Measurements from ENCODE around the gene IER5L.

- TF ChIP-seq CTCF (IDR thresholded peaks at IDR 0.05; ENCODE audit: borderline replicate concordance, extremely low read depth, low read length, poor library complexity, severe bottlenecking) (no peak), EZH2 (IDR thresholded peaks at IDR 0.05; ENCODE audit: borderline replicate concordance, low read depth, low read length, severe bottlenecking) (peak; percentile 88)
These were observed 2.0 kb downstream of the IER5L start for GRCh38 chr9:129175825-129176633.

Measured in DND-41 (cell line).